Measurements from ENCODE around the gene CIC.

DNA sequence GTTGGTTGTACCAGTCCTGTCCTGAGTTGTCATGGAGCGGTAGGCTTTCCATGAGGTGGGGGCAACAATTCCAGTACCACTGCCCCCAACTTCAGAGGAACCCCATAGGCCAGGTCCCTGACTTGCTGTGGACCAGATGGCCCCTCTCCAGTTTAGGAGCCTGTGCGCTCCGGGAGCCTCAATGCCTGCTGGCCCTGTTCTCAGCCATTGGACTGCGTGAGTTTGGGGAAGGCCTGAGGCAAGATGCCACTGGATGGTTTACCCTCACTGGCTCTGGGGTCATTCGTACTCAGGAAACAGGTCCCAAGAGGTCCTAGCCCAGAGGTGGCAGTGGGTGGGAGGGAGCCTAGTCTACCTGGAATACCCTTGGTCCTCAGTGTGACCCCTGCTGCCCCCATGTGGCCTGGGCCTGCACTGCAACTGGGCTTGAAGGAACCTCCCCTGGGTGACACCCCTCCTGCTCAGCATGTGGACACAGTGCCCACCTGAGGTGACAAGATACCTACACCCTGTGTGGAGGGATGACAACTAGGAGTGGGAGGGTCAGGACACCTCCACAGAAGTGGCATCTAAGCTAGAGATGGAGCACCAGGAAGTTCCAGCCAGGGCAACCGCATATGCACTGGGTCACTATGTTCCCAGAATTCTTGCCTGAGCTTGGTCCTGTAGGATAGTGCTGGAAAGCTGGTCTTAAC lies 26.9 kb downstream of the CIC start:
- TF ChIP-seq POLR2A (IDR thresholded peaks at IDR 0.05), result no peak
- peak; percentile 84 to 98 (median 92) for TF ChIP-seq CTCF (IDR thresholded peaks at IDR 0.05 in 4 of 5, conservative IDR thresholded peaks at IDR 0.05 in 1 of 5)
